ENCODE data around the gene TNS2.
"Not testable (repeated sequence)": the region's sequence is repeated elsewhere in the genome, so short reads cannot be mapped to it uniquely, and the experiment has no call there.

Gene TNS2

DNA sequence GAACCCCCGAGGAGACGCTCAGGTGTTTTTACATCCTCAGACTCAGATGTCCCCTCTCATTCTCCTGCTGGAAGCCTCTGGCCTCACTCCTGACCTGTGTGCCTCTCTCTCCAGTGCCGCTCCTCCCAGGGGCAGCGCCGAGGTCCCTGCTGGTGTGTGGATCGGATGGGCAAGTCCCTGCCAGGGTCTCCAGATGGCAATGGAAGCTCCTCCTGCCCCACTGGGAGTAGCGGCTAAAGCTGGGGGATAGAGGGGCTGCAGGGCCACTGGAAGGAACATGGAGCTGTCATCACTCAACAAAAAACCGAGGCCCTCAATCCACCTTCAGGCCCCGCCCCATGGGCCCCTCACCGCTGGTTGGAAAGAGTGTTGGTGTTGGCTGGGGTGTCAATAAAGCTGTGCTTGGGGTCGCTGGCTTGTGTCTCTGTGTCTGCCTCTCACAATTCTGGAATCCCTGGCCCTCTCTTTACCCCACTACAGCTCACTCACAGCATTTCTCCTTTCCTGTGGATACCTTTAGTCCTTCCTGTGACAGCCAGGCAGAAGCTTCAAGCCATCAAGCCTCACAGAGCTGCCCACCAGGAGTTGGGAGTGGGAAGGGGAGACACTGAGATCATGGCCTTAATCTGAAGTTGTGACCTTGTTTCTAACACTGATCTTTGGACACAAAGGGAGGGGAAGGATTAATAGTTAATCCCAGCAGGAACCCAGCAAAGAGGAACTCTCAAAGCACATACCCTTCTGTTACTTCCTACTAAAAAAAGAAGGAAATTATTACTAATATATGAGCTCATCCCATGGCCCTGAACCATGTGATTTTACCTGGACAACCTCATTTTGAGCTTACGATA, 52.3 kb downstream of the TNS2 start:
- no peak overlapping the region for H3K4me3 ChIP-seq (ENCODE audit: low read depth, low read length)
- no peak for DNase-seq (ENCODE audit: low read depth)

DNA sequence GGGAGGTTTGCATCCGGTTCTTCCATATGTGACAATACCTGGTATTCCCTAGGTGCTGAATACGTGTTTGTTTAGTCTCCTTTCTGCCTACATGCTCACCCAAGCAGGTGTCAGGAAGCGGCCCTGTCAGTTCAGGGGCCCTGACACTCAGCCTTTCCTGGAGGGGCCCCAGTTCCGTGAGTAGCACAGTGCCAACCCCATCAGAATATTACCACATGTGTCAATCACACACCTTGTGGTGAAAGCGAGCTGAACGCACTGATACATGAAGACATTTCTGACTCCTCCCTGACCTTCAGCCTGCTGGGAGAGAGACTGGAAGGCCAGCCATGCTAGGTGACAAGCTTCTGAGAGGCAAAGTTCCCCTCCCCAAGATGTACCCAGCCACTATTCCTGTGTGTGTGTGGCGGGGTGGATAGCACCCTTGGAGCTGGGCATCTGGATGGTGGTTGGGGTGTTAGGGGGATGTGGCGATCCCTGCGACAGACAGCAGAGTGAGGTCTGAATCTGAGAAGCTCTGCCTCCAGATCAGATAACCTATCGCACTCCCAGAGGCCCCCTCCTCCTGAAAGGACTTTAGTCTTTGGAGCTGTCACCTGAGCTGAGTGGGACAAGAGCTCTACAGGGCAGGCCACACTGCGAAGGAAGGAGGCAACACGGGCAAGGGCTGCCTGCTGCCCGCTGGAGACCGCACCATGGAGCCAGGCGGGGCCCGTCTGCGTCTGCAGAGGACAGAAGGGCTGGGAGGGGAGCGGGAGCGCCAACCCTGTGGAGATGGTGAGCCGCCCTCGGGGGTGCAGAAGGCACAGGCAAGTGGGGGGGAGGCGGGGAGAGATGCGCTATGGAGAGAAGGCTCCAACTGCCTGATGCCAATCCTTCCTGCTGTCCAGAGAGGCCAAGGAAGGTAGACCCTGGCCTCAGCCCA, 53.3 kb downstream of the TNS2 start, which contains the start of gene SOAT2:
Gene SOAT2 (plus strand): TSS at position 604 of the 925 bp plus-strand sequence. CDS start 92 bp downstream, at position 696.
- no peak within 1 kb of the TSS for H3K4me3 ChIP-seq (ENCODE audit: low read depth, low read length)
- no peak for DNase-seq (ENCODE audit: low read depth)

DNA sequence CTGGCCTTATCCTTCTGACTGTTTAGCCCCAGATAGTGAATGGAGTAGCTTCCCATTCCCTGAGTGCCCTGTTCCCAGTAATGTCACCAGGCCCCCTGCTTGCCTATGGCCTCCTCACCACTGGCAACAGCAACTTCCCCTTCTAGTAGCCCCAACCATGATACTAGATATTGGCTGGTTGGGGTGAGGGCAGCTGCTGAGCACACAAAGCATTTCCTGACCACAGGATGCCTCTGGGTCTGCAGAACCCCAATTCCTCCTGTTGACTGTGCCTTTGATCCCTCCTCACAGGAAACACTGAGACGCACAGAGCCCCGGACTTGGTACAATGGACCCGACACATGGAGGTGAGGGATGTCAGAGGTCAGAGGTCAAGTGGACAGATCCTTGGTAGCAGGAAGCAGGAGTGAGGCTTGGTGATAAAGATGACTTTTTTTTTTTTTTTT, 54.0 kb downstream of the TNS2 start:
- H3K4me3 ChIP-seq (ENCODE audit: low read depth, low read length): no peak overlapping the region
- DNase-seq (ENCODE audit: low read depth): no peak

DNA sequence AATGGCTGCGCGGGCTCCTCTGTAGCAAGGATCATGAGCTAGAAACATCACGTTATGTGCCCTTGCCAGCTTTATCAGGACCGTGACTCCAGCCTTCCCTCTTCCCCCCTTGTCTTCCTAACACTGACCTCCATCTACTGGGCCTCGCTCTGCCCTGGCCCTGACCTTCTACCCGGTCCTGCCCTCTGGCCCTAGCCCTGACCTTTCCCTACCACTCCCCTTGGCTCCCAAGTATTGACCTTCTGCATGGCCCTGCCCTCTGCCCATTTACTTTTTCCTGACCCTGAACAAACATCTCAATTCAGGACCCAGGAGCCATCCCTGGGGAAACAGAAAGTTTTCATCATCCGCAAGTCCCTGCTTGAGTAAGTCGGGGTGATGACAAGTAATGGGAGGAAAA, 55.4 kb downstream of the TNS2 start:
- no peak for DNase-seq (ENCODE audit: low read depth)

DNA sequence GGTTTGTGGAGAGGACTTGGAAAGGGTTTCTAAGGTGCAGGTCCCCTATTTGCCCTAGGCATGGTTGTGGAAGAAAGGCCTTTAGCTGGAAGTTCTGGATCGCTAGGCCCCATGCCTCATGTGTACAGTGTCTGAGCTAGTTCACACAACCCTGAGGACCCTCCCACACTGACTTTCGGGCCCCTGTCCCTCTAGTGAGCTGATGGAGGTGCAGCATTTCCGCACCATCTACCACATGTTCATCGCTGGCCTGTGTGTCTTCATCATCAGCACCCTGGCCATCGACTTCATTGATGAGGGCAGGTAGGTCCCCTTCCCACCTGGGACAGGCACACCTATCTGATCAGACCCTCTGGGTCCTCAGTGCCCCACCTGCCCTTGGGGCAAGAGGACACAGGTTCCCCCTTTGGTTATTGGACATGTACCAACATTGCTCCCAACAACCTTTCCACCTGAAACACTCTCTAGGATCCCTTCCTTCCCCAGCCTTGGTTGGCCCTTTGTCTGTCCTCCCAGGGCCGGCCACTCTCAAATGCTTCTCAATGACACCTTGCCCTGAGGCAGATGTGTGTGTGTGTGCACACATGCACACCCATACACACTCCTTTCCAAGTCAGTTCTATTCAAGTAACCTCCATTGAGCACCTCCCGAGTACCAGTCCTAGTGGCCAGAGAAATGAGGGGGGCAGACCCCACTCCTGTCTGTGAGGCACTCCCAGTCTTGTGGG, 56.0 kb downstream of the TNS2 start:
- no peak overlapping the region for H3K4me3 ChIP-seq (ENCODE audit: low read depth, low read length)
- DNase-seq (ENCODE audit: low read depth): no peak

More for the DNA sequence above, 55.4 kb downstream of the TNS2 start:
- H3K4me3 ChIP-seq (ENCODE audit: low read depth, low read length): no peak overlapping the region

DNA sequence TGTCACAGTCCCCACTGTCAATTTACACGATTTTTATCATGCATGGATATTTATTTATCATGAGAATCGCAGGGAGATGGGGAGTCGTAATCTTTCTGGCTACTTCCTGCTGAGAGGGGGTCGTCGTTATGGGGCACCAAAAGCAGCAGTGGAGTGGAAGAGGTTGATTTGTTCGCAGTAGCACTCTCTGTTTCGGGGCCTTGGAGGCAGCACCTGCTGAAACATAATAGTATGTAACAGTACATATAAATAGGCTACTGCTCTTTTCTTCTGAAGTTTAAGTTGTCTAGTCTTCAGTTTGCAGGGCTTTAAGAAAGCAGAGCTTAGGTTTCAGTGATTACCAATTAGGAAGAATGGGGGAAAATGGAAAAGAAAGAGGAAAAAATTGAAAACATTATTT, 57.3 kb downstream of the TNS2 start:
- no peak for DNase-seq (ENCODE audit: low read depth)

DNA sequence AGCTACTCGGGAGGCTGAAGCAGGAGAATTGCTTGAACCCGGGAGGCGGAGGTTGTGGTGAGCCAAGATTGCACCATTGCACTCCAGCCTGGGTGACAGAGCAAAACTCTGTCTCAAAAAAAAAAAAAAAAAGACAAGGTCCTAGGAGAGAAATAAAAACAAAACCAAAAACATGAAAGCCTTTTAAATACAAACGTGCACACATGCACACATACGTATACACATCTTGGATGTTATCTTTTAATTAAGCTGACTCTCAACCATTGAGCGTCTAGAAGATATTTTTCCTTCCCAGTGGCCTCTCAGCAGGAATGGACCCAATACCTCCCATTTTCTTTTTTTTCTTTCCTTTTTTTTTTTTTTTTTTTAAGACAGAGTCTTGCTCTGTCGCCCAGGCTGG, 62.6 kb downstream of the TNS2 start:
- not testable (repeated sequence) for DNase-seq (ENCODE audit: low read depth); H3K4me3 ChIP-seq (ENCODE audit: low read depth, low read length)

More for the DNA sequence above, 57.3 kb downstream of the TNS2 start:
- H3K4me3 ChIP-seq (ENCODE audit: low read depth, low read length): no peak overlapping the region

DNA sequence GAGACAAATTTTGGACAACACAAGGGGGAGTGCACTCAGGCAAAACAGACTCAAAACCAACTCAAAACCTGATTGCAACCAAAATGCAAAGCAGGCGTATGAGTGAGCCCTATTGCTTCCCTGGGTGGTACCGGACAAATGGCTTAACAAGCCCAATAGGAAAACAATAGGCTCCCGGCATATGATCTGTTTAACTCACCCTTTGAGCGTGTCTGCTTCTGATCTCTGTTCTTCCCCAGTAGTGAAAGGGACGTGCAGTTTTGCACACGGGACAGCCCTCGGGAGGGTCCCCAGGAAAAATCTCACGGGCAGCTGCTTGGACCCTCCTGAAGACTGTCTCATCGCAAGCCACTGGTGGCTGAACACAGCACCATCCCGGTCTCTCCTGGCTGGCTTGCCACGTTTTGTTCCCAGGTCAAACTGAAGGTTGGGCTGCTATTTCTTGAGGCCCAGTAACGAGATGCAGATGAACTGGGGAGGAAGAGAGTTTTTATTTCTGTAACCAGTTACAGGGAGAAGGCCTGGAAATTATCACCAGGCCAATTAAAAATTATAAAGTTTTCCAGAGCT, 63.4 kb downstream of the TNS2 start:
- H3K4me3 ChIP-seq (ENCODE audit: low read depth, low read length): no peak overlapping the region

DNA sequence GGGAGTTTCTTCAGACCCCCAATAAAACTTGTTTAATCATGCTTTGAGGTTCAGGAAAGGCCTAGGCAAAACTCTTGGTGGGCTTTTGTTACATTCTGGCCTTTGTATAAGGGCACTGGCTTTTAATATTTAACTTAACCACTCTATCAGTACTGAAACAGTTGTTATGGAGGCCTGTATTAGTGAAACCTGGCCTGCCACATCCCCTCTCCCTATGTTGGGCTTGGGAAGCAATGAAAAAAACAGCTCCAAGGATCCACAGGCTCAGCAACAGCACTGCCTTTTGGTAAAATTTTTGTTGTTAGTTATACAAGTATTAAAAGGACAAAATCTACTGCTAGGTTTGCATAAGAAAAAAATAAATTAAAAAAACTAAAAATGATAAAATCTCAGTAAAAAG, 64.1 kb downstream of the TNS2 start:
- no peak for DNase-seq (ENCODE audit: low read depth)
- H3K4me3 ChIP-seq (ENCODE audit: low read depth, low read length): no peak overlapping the region

More for the DNA sequence above, 63.4 kb downstream of the TNS2 start:
- DNase-seq (ENCODE audit: low read depth): no peak
